Measurements from ENCODE around the gene MKRN2.

- no peak for TF ChIP-seq POLR2A (IDR thresholded peaks at IDR 0.05)
- TF ChIP-seq, protein P1, sequence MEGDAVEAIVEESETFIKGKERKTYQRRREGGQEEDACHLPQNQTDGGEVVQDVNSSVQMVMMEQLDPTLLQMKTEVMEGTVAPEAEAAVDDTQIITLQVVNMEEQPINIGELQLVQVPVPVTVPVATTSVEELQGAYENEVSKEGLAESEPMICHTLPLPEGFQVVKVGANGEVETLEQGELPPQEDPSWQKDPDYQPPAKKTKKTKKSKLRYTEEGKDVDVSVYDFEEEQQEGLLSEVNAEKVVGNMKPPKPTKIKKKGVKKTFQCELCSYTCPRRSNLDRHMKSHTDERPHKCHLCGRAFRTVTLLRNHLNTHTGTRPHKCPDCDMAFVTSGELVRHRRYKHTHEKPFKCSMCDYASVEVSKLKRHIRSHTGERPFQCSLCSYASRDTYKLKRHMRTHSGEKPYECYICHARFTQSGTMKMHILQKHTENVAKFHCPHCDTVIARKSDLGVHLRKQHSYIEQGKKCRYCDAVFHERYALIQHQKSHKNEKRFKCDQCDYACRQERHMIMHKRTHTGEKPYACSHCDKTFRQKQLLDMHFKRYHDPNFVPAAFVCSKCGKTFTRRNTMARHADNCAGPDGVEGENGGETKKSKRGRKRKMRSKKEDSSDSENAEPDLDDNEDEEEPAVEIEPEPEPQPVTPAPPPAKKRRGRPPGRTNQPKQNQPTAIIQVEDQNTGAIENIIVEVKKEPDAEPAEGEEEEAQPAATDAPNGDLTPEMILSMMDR (IDR thresholded peaks at IDR 0.05), result no peak
These were observed 65.4 kb downstream of the MKRN2 start for GRCh38 chr3:12622335-12622734.
